ENCODE measurements around the gene TP73.

The TP73 gene

DNA sequence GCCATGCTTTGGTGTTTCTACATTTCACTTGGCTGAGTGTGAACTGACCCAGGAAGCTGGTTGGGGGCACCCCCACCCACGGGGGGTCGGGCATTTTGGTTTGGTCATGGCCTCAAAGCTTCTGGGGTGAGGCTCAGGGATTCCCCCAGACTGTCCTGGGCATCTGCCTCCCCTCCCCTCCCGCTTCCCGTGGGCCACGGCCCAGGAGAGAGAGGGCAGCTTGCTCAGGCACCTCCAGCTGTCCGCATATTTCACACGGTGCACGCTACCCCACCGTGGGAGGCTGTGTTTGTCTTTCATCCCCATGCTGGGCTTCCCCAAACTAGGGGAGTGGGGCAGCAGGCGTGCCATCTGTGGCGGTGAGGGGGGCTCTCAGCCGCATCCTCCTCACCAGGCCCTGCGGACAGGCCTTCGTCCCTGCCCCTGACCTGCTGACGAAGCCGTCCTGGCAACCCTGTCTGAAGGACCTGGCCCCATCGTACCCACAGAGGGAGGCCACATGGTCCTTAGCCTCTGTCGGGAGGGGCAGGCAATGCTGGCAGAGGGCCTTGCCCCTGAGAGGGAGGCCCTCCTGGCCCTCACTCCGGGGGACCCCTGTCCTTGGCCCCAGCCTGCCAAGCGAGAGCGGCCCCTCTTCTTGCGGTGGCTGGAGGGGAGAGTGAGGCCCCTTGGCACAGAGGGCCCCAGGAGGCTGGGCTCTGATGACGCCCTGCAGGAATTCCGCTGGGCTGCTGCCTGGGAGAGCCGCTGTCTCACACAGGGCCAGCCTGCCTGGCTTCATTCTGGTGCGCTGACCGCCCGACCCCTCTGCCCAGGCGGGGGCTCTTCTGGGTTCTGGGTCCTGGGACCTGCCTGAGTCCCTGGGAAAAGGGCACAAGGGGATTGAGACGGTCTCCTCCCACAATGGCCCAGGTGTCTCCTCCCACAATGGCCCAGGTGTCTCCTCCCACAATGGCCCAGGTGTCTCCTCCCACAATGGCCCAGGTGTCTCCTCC is 22.1 kb downstream of the TP73 start:
- DNase-seq: no peak

- no peak for DNase-seq
Observed at GRCh38 chr1:3675436-3675835, 23.1 kb downstream of the TP73 start.

- DNase-seq: no peak
Observed at GRCh38 chr1:3676581-3677470, 24.5 kb downstream of the TP73 start.

- DNase-seq: no peak
Observed at GRCh38 chr1:3677484-3677883, 25.2 kb downstream of the TP73 start.

DNA sequence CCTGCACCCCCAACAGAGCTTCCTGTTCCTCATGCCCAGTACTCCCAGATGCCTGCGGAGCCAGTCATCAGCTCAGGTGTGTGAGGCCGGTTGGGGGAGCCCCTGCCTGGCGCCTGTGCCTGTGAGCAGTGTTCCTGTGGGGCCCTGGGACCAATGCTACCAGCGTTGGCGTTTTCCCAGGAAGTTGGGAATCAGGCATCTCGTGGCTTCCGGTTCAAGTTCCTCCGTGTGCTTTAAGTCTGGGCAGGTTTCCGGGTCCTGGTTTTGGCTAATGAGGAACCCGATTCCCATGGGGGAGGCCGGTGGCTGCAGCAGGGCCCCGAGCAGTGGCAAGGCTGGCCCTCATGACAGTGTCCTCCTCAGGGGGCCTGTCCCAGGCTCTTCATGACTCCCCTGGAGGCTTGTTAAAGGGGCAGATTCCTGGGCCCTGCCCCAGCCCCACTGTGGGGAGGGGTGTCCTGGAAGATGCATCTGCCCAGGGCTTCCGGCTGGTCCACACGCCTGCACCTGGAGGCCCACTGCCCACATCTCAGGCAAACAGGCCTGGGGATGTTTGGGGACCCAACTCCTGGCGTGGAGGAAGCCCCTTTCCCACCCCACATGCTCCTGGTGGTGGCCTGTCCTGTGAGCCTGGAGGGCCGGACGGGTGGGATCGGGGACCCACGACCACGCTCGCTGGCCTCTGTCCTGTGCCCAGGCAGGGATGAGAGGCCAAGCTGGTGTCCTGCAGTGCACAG is 26.2 kb downstream of the TP73 start:
- DNase-seq: no peak

- no peak for DNase-seq
Observed at GRCh38 chr1:3679098-3679555, 26.8 kb downstream of the TP73 start.

- DNase-seq: no peak
Observed at GRCh38 chr1:3679799-3680453, 27.6 kb downstream of the TP73 start.

- DNase-seq: no peak
Observed at GRCh38 chr1:3680488-3681230, 28.3 kb downstream of the TP73 start.

DNA sequence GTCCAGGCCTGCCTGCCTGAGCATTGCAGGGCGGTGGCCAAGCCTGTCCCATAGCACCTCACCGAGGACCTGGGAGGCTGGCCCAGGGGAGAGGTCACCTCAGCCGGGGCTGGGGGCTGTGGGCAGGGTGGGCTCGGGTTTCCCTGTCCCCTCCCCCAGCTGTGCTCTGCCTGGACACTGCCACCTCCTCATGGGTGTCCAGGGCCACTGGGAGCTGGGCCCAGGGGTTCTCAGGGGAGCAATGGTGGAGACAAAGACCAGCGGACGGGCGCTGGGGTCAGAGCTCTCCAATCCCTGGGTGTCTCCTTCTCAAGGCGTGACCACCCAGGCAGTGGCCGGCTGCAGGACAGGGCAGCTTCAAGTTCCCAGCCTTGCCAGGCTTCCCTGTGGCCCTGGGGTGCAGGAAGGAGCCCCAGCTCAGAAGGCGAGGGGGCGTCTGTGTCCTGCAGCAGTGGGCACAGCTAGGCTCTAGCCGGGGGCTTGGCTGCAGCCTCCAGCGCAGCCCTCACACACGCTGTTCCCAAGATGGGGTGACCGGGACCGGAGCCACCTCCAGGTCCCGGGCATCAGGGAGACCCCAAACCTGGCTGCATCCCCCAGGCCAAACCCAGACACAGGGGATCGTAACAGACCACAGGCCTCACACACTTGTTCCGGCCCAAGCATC is 29.0 kb downstream of the TP73 start:
- DNase-seq: no peak

GRCh38 chr1:3681898-3682806 is 29.8 kb downstream of the TP73 start:
- DNase-seq: no peak

DNA sequence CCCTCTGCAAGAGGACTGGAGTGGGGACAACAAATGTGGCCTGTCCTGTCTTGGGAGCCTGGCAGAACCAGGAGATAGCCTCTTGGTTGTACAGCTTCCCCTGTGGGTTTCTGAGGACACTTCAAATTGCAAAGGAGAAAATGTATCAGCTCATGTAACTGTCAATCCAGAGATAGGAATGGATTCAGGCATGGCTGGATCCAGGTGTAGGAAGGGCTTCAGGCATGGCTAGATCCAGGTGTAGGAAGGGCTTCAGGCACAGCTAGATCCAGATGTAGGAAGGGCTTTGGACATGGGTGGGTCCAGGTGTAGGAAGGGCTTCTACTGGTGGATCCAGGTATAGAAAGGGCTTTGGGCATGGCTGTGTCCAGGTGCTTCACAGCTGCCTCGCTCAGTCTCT is 30.9 kb downstream of the TP73 start:
- no peak for DNase-seq

GRCh38 chr1:3683992-3684391 is 31.7 kb downstream of the TP73 start:
- DNase-seq: no peak

- DNase-seq: no peak
Observed at GRCh38 chr1:3685222-3685621, 32.9 kb downstream of the TP73 start.

GRCh38 chr1:3685906-3686305 is 33.6 kb downstream of the TP73 start:
- no peak for DNase-seq

GRCh38 chr1:3687504-3687903 is 35.2 kb downstream of the TP73 start:
- no peak for DNase-seq

- DNase-seq: no peak
Observed at GRCh38 chr1:3688356-3689137, 36.2 kb downstream of the TP73 start.

DNA sequence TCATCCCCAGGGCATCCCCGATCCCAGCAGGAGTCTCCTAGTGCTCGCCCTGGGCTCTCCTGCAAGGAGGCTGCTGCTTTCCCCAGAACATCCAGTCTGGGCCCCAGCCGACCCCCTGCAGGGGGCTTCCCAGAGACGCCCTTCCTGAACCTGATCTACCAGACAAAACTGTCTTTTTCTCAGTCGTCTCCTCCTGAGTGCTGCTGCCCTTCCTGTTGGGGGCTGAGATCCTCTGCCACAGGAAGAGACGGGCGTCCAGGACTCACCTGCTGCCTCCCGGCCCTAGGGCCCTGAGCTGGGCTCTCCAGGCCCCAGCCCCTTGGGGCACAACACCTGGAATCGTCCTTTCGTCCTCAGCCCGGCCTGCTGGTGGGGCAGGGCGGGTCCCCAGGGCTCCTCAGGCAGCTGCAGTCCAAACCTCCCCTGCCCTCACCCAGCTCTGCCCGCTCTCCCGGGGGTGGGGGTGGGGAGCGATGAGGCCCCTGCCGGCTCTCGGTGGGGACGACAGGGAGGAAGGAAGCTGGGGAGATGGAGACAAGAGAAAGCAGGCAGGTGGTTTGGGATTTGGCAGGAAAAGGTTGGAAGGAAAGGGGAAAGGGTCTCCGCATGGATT is 36.9 kb downstream of the TP73 start:
- no peak for DNase-seq

- no peak for DNase-seq
Observed at GRCh38 chr1:3690282-3691065, 38.2 kb downstream of the TP73 start.
